ENCODE results near the gene PPM1A.

The PPM1A gene

DNA sequence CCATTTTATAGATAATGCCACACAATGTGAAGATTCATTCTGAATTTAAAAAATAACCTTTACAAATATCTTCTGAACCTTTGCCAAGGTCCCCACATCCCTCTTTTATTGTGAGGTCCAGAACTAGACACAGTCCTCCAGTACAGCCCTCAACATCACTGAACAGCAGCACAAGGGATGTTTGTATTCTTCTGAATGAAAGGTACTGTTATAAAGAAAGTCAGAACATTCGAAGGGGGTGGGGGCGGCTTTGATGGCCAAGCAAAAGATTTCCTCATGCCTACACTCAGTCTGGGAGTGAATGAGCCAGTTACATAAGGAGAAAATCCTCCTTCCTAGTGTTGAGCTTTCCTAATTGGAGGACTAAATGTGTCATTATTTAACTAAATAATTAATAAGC, 77.3 kb downstream of the PPM1A start:
- no peak for DNase-seq

DNA sequence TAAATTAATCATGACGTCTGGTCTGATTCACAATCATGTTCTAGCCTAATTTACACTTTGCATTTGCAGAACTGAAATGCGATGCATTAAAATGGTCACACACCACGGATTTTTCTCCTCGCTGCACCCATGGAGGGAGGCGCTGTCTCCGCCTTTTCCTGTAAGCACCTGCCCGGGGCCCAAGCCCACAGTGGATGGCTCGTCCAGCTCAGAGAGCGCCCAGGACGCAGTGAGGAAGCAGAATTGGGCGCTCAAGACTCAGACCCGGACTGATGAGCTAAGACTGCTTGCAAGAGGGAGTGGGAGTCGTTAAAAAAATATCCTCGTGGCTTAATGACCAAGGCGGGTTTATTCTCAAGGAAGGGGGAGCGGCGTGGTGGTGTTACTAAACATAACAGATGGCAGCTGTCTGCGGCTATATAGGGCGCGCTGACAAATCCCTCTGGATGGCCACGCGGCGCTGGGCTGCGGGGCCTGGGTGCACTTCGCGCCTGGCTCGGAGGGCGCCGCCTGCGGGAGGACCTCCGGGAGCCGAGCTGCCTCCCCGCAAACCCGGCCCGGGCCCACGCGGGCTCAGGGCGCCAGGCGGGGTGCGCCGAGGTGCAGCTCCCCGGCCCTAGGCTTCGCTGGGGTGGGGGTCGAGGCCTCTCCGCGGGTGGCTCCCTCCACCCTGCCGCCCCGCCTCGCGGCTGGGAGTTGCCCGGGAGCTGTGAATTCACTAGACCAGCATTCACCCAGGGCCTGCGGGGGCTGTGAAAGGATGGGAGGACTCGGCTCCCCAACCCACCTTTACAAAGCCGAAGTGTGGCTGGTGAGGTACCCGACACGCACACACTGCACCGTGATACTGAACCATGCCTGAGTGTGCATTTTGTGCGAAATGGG, 78.7 kb downstream of the PPM1A start:
- peak; percentile 67 to 76 for DNase-seq

DNA sequence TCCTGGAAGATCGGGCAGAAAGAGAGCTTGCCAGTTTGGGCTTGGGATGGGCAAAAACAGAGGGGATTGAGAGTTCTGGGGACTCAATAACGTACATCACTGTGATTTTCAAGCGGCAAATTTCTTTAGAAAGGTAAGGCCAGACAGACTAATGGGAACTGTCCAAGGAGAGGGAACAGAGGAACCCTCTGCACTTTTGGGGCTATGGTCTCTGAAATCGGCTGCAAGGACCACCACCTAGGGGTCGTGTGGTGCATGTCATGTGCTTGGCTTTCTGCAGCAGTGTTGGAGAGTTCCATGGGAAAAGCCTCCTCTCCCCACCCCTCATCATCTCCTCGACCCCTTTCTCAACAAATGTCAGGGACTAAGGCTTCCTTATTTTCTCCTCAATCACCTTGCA, 79.6 kb downstream of the PPM1A start:
- DNase-seq = no peak

DNA sequence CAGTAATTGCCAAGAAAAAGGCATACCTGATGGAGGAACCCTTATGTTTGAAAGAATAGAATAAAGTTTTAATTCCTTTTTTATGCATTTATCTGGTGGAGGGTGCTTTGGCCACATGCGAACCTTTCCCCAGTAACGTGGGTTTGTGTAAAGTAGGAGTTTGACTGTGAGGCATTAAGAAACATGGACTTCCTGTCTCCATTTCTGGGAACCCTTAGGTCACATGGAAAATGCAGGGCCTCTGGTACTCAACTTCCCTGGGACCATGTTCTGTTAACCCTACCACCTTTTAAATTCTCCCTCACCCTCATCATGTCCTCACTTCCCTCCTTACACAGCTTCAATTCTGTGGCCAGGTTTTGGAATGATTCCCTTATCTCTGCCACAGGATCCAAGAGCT, 80.3 kb downstream of the PPM1A start:
- DNase-seq = no peak

DNA sequence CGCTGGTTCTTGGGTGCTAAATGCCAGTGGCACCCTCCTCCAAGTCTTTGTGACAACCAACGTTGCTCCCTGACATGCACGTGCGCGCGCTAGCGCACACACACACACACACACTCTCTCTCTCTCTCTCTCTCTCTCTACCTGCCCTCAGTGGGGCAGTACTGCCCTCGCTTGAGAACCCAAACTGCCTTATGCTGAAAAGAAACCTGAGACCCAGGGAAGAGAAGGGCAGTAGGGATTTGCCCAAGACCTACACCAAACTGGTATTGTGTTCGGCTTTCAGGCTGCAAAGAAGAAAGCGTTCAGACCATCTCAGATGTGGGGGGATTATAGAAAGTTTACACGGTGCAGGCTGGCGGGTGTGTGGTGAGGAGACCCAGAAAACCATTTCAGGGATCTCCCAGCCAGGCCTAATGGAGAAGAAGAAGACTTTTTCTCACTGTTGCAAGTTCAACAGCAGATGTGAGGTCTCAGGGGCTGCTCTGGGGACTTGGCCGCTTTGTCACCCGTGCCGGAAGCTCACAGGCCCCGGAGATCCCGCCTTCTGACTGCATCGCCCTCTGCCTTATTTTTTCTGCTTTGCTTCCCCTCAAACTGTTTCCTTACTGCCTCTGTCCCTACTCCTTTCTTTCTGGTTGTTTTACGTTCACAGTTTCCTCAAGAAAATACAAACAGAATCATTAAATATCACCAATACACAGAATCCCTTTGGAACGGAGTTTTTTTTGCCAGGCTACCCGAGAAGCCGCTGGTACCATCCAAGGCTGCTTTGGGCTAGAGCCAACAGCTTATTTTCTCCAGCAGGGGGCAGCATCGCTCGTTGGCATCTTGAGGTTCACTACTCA, 82.4 kb downstream of the PPM1A start:
- DNase-seq = peak; percentile 74 to 84

DNA sequence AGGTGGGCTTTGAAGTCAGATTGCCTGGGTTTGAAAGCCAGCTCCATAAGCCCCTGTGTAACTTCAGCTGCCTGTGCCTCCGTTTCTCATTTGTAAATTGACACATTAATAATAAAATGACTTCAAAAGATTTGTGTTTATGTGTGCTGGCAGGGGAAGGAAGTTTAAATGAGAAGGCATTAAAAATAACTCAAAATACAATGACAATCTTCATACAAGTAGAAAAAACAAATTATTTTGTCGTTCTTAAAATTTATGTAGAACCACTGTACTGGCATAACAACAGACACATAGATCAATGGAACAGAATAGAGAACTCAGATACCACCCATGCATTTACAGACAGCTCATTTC, 83.0 kb downstream of the PPM1A start:
- no peak for DNase-seq

DNA sequence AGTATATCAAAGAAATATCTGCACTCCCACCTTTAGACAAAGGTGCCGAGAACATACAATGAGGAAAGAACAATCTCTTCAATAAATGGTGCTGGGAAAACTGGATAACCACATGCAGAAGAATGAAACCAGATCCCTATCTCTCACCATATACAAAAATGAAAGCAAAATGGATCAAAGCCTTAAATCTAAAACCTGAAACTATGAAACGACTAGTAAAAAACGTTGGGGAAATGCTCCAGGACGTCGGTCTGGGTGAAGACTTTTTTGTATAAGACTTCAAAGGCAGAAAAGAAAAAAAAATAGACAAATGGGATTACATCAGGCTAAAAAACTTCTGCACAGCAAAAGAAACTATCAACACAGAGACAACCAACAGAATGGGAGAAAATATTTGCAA, 83.8 kb downstream of the PPM1A start:
- DNase-seq = no peak

DNA sequence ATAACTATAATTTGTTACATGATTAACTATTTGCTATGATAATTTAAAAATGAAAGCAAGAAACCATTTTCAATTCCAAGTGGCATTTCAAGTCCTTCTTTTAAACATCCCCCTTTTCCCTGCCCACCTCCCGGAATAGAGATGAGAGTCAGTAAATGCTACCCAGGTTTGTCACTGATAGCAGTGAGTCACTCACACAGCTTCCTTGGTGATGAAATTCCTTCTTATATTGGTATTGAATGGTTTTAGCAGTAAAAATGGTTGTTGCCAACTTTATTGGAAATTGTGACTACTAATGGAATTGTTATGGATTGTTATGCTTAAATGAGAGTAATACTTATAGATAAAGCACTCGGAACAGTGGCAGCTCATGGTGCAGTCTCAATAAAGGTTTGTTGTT, 90.5 kb downstream of the PPM1A start:
- DNase-seq = no peak

DNA sequence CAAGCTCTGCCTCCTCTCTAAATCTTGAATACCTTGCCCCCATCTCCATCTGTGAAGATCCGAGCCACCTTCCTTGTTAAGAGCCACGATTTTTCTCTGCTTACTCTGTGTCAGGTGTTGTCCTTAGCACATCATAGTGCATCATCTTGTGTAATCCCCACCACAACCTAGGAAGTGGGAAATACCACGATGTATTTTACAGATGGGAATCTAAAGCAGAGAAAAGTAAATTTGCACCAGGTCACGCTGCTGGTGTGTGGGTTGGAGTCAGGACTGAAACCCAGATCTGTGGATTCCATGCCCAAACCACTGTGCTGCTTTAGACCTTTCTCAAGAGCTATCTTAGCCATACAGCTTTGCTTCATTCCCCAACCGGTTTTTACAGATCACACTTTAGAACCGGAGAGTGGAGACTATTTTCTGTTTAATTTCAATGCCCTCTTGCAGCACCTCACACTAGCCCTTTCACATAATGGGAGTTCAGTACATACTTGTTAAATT, 94.6 kb downstream of the PPM1A start:
- no peak for DNase-seq

DNA sequence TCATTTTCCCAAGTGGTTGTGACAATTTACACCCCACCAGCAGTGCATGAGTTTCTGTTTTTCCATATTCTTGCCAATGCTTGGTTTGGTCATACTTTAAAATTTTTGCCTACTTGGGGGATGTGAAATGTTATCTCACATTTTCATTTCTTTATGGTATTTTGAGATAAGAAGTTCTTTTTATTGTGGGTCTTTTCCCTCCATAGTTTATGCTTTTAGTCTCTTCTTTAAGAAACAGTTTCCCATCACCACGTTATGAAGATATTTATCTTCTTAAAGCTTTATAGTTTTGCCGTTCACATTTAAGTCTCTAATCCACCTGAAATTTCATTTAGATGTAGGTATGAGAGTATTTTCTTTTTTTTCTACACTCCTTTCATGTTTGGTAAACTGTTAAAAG, 95.7 kb downstream of the PPM1A start:
- no peak for DNase-seq

DNA sequence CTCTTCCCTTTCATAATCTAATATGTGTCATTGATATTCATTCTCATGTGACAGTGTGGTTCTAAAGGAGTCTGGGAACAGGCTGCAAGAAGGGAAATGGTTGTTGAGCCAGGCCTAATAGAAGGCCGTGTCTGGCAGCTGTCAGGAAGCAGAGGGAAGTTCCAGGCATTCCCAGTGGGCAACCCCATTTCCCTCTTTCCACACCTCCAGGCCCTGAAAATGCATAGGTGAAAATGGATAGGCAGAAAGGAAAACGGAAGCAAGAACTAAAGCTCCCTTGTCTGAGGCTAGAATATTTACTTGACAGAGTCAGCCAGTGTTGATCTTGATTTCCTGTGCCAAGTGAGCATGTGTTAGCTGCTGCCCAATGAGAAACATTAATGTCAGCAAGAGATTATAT, 97.7 kb downstream of the PPM1A start:
- no peak for DNase-seq

DNA sequence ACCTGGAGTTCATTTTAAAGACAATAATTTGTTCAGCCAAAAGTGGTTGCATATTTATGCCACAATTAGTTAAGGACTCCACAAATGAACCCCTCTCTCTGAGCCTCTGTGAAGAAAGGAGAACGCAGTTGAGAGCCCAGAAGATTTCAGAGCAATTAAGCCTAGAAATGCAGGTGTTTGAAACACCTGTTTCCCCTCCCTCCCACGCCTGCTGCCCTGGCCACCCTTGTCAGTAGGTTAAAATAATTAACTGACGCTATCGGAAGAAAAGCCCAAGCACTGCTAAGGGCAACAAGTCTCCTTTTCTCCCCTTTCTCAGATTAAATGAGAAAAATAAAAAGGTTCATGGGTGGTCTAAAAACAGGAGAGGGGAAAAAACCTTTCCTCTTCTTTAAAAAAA, 99.2 kb downstream of the PPM1A start:
- no peak for DNase-seq

Data from AML-193 (cell line).